OCI-LY1 (cell line): Measurements from ENCODE around the gene IQGAP2.

Source experiments
- H2AFZ ChIP-seq: fragments of 200-600 bp; sonication (generic), shearing (Covaris generic); 2 replicates; pipeline ENCODE4 v1.6.0; 2014; ENCODE audit warnings: antibody characterized with exemption, mild to moderate bottlenecking, low read length
- H3F3A ChIP-seq: fragments of 200-600 bp; sonication (generic), shearing (Covaris generic); 2 replicates; pipeline ENCODE4 v1.6.0; 2014; ENCODE audit warnings: mild to moderate bottlenecking, antibody characterized with exemption, low read length, moderate library complexity; ENCODE audit not compliant: insufficient read depth
- H3K27ac ChIP-seq: fragments of 200-600 bp; sonication (generic); 2 replicates; pipeline ENCODE4 v1.5.1; 2014; ENCODE audit warnings: low read length, mixed run types, mild to moderate bottlenecking, low read depth; ENCODE audit not compliant: poor library complexity, severe bottlenecking
- H3K27me3 ChIP-seq: fragments of 200-600 bp; sonication (generic); 2 replicates; pipeline ENCODE4 v1.6.0; 2014; ENCODE audit warnings: antibody characterized with exemption, mild to moderate bottlenecking, low read length, moderate library complexity; ENCODE audit not compliant: insufficient read depth
- H3K36me3 ChIP-seq: fragments of 200-600 bp; sonication (generic); 2 replicates; pipeline ENCODE4 v1.6.1; 2014; ENCODE audit warnings: mild to moderate bottlenecking, antibody characterized with exemption, low read length, moderate library complexity, mixed read lengths; ENCODE audit not compliant: insufficient read depth
- H3K4me1 ChIP-seq: fragments of 200-600 bp; sonication (generic); 2 replicates; pipeline ENCODE4 v1.5.1; 2014; ENCODE audit warnings: mild to moderate bottlenecking, low read length, moderate library complexity; ENCODE audit not compliant: insufficient read depth, severe bottlenecking
- H3K4me2 ChIP-seq: fragments of 200-600 bp; sonication (generic), shearing (Covaris generic); 2 replicates; pipeline ENCODE4 v1.6.1; 2014; ENCODE audit warnings: low read length
- H3K4me3 ChIP-seq: fragments of 200-600 bp; sonication (generic); 2 replicates; pipeline ENCODE4 v1.5.1; 2014; ENCODE audit warnings: low read length, low read depth, mild to moderate bottlenecking, mixed read lengths; ENCODE audit not compliant: poor library complexity, severe bottlenecking
- H3K79me2 ChIP-seq: fragments of 200-600 bp; shearing (Covaris generic); 2 replicates; pipeline ENCODE4 v1.6.1; 2016; ENCODE audit warnings: mixed run types, low read length, mixed read lengths; ENCODE audit not compliant: insufficient read depth
- H3K9ac ChIP-seq: fragments of 200-600 bp; sonication (generic), shearing (Covaris generic); 2 replicates; pipeline ENCODE4 v1.6.1; 2014; ENCODE audit warnings: mild to moderate bottlenecking, low read length, mixed read lengths
- H3K9me2 ChIP-seq: fragments of 200-600 bp; sonication (generic), shearing (Covaris generic); 2 replicates; pipeline ENCODE4 v1.6.1; 2014; ENCODE audit warnings: low read depth, mild to moderate bottlenecking, low read length, mixed read lengths
- H3K9me3 ChIP-seq: fragments of 200-600 bp; shearing (Covaris generic); 2 replicates; pipeline ENCODE4 v1.6.1; 2014; ENCODE audit warnings: low read length, mixed read lengths
- H4K20me1 ChIP-seq: fragments of 200-600 bp; sonication (generic), shearing (Covaris generic); 2 replicates; pipeline ENCODE4 v1.6.0; 2016; ENCODE audit warnings: mild to moderate bottlenecking, low read length; ENCODE audit not compliant: insufficient read depth
- EZH2 ChIP-seq: fragments of 200-600 bp; sonication (generic), shearing (Covaris generic); IDR thresholded peaks from 2 replicates; pipeline ENCODE4 v1.8.0; 2017; ENCODE audit warnings: borderline replicate concordance, mixed run types, mild to moderate bottlenecking, antibody characterized with exemption, low read length, moderate library complexity, mixed read lengths
- TF ChIP-seq, protein P1 (sequence below): fragments of 200-600 bp; sonication (generic), shearing (Covaris generic); IDR thresholded peaks from 2 replicates; pipeline ENCODE4 v1.5.1; 2017; ENCODE audit warnings: mild to moderate bottlenecking, antibody characterized with exemption, low read length, moderate library complexity, mixed read lengths

Gene IQGAP2

GRCh38 chr5:76479281-76479680, 76.2 kb downstream of the IQGAP2 start:
- Histone ChIP-seq H3K4me2 (no peak overlapping the region), H3F3A (no peaks in the 10 kb centered on the region), H3K9ac (no peak overlapping the region), H3K4me1 (no peaks in the 10 kb centered on the region), H3K36me3 (no peaks in the 10 kb centered on the region), H2AFZ (no peak overlapping the region), H3K4me3 (no peak overlapping the region), H3K79me2 (no peaks in the 10 kb centered on the region), H3K27ac (no peak overlapping the region), H3K9me2 (no peaks in the 10 kb centered on the region), H3K27me3 (no peaks in the 10 kb centered on the region), H3K9me3 (no peaks in the 10 kb centered on the region), H4K20me1 (no peaks in the 10 kb centered on the region)
- no peak for TF ChIP-seq EZH2
- TF ChIP-seq, protein P1, sequence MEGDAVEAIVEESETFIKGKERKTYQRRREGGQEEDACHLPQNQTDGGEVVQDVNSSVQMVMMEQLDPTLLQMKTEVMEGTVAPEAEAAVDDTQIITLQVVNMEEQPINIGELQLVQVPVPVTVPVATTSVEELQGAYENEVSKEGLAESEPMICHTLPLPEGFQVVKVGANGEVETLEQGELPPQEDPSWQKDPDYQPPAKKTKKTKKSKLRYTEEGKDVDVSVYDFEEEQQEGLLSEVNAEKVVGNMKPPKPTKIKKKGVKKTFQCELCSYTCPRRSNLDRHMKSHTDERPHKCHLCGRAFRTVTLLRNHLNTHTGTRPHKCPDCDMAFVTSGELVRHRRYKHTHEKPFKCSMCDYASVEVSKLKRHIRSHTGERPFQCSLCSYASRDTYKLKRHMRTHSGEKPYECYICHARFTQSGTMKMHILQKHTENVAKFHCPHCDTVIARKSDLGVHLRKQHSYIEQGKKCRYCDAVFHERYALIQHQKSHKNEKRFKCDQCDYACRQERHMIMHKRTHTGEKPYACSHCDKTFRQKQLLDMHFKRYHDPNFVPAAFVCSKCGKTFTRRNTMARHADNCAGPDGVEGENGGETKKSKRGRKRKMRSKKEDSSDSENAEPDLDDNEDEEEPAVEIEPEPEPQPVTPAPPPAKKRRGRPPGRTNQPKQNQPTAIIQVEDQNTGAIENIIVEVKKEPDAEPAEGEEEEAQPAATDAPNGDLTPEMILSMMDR: no peak

DNA sequence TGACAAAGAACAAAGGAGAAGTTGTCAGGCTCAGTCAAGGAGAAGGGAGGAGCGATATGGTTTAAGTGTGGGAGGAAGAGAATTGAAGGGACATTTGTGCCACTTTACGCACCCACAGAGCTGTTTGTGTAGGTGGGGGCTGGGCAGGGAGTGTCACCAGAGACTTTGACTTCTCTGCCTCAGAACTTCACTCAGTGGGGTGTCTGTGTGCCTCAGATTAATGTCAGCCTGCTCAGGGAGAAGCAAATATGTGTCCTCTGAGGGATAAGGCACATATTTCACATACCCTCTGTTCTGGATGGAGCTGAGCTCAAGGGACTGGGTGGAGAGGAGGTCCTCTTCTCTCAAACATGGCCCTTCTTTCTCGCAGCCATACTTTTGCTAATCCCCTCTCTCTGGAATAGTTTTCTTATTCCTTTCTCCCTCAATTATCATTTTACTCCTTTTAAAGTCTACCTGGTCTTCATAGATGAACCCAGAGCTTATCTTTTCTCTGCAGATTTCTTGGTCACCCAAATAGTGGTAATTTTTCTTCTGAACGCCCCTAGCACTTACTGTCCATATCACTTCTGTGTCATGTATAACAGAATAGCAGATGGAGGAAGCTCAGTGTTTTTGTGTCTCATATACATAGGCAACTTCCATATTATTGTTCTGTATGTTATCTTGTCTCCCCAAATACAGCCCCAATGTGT, 77.0 kb downstream of the IQGAP2 start:
- H3K9ac ChIP-seq: no peak overlapping the region
- H3K4me3 ChIP-seq: no peak overlapping the region
- no peaks in the 10 kb centered on the region for H3K9me2 ChIP-seq
- no peak overlapping the region for H3K27ac ChIP-seq
- no peaks in the 10 kb centered on the region for H3K4me1 ChIP-seq
- no peaks in the 10 kb centered on the region for H4K20me1 ChIP-seq
- TF ChIP-seq EZH2: no peak
- TF ChIP-seq, protein P1: no peak
- no peak overlapping the region for H3K4me2 ChIP-seq
- H3K9me3 ChIP-seq: no peaks in the 10 kb centered on the region
- no peaks in the 10 kb centered on the region for H3F3A ChIP-seq
- no peaks in the 10 kb centered on the region for H3K79me2 ChIP-seq
- H3K36me3 ChIP-seq: no peaks in the 10 kb centered on the region
- no peak overlapping the region for H2AFZ ChIP-seq
- no peaks in the 10 kb centered on the region for H3K27me3 ChIP-seq

GRCh38 chr5:76482984-76483383, 79.9 kb downstream of the IQGAP2 start:
- Histone ChIP-seq H3K9me2 (no peaks in the 10 kb centered on the region), H3K27ac (no peak overlapping the region), H3K4me2 (no peak overlapping the region), H3K4me1 (no peaks in the 10 kb centered on the region), H3F3A (no peaks in the 10 kb centered on the region), H3K27me3 (no peaks in the 10 kb centered on the region), H4K20me1 (no peaks in the 10 kb centered on the region), H3K9me3 (no peaks in the 10 kb centered on the region), H3K79me2 (no peaks in the 10 kb centered on the region), H3K9ac (no peak overlapping the region), H3K36me3 (no peaks in the 10 kb centered on the region), H2AFZ (no peak overlapping the region), H3K4me3 (no peak overlapping the region)
- TF ChIP-seq, protein P1: no peak
- TF ChIP-seq EZH2: no peak
